Heart left ventricle (tissue), 13 donors: ENCODE results near the gene TM4SF5.

Experiments used
- CTCF ChIP-seq, 12 donors: fragments of 200-600 bp; sonication (generic) in 4 of 12; IDR thresholded peaks; one replicate each; pipeline versions ENCODE4 v1.5.0 to v1.8.0; 2018 to 2022; ENCODE audit warnings: antibody characterized with exemption in 12 of 12, mild to moderate bottlenecking in 5 of 12
- POLR2A ChIP-seq, 2 donors: fragments of 450-650 bp; IDR thresholded peaks; one replicate each; pipeline ENCODE4 v1.6.1; 2017; ENCODE audit warnings: antibody characterized with exemption in 2 of 2, mild to moderate bottlenecking in 2 of 2, moderate library complexity in 2 of 2
- donor health status: ischemic (EF 13 %, LVEDD 7.1; RV severe dilation, severe dysfunction).
- donor health status: DM: no; HTN: yes; CAD: no.
- donor health status: DM: no; HTN: no; CAD: no.
- donor health status: ischemic (EF 25% LVEDD 6.9; RV normal size, moderate dysfunction).
- donor health status: ischemic (EF 25% LVEDD 5.7; RV mildly dilated, moderate dysfunction).
- donor health status: ischemic (EF 35%, LVEDD 5.7; RV mildly dilated, moderate dysfunction).
- donor health status: nonischemic (EF 11% LVEDD 7.7; RV severe dilation, severe dysfunction).
- donor health status: DM: yes; HTN: yes; CAD: no.
- donor health status: PGD.
- donor health status: ischemic (EF 29% LVEDD 5.4; RV normal size, mild dysfunction).
- donor health status: nonischemic (EF 23%, LVEDD 6.1; RV moderate dilation, normal function).

- TF ChIP-seq CTCF (IDR thresholded peaks at IDR 0.05) (no peak), POLR2A (IDR thresholded peaks at IDR 0.05) (no peak)
These were observed 43.5 kb downstream of the TM4SF5 start for GRCh38 chr17:4815043-4815675.
